C4-2B (cell line): Measurements from ENCODE around the gene PRICKLE4.
A peak's percentile ranks its signal among the peaks of the same experiment; 100 is the strongest.

Source experiments
- H3K27ac ChIP-seq: fragments of 450-650 bp; 2 replicates; pipeline ENCODE4 v1.5.1; 2017
- ZFX ChIP-seq: fragments of 450-650 bp; IDR thresholded peaks from 2 replicates; pipeline ENCODE4 v1.6.1; 2017
- TF ChIP-seq, protein P1 (sequence below): fragments of 450-650 bp; conservative IDR thresholded peaks from 2 replicates; pipeline ENCODE4 v1.5.1; 2017; ENCODE audit warnings: mild to moderate bottlenecking

Gene PRICKLE4

DNA sequence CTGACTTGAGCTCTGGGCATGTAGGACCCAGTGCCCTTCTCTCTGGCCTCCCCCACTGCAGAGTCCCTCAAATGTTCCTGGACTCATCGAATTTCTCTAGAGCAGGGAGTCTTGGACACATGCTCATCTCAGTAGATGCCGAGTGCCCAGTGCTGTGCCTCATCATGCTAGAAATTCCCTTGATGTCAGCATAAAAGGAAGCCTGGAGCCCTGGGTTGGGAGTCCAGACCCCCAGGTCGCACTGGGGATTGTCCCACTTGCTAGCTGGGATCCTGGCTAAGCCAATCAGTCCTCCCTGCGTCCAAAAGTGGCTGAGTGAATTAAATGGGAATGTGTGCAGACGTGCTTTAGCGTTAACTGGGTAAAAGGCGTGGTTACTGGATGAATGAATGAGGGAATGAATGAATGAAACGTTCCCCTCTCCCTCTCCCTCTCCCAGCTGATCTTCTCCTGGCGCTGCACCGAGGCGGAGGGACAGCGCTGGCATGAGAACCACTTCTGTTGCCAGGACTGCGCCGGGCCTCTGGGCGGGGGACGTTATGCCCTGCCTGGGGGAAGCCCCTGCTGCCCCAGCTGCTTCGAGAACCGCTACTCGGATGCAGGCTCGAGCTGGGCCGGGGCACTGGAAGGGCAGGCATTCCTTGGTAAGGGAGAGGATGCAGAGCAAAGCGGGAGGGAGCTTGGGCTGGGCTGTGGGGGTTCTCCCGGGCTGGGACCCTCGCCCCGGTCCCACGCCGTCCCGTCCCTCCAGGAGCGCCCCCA lies 5.3 kb downstream of the PRICKLE4 start:
- H3K27ac ChIP-seq, result peak overlapping the region; percentile 92
- TF ChIP-seq, protein P1, sequence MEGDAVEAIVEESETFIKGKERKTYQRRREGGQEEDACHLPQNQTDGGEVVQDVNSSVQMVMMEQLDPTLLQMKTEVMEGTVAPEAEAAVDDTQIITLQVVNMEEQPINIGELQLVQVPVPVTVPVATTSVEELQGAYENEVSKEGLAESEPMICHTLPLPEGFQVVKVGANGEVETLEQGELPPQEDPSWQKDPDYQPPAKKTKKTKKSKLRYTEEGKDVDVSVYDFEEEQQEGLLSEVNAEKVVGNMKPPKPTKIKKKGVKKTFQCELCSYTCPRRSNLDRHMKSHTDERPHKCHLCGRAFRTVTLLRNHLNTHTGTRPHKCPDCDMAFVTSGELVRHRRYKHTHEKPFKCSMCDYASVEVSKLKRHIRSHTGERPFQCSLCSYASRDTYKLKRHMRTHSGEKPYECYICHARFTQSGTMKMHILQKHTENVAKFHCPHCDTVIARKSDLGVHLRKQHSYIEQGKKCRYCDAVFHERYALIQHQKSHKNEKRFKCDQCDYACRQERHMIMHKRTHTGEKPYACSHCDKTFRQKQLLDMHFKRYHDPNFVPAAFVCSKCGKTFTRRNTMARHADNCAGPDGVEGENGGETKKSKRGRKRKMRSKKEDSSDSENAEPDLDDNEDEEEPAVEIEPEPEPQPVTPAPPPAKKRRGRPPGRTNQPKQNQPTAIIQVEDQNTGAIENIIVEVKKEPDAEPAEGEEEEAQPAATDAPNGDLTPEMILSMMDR, result no peak
- no peak for TF ChIP-seq ZFX

GRCh38 chr6:41786451-41787218 lies 6.1 kb downstream of the PRICKLE4 start:
- no peak for TF ChIP-seq ZFX
- TF ChIP-seq, protein P1, result peak; percentile 81
- peak overlapping the region; percentile 92 for H3K27ac ChIP-seq

DNA sequence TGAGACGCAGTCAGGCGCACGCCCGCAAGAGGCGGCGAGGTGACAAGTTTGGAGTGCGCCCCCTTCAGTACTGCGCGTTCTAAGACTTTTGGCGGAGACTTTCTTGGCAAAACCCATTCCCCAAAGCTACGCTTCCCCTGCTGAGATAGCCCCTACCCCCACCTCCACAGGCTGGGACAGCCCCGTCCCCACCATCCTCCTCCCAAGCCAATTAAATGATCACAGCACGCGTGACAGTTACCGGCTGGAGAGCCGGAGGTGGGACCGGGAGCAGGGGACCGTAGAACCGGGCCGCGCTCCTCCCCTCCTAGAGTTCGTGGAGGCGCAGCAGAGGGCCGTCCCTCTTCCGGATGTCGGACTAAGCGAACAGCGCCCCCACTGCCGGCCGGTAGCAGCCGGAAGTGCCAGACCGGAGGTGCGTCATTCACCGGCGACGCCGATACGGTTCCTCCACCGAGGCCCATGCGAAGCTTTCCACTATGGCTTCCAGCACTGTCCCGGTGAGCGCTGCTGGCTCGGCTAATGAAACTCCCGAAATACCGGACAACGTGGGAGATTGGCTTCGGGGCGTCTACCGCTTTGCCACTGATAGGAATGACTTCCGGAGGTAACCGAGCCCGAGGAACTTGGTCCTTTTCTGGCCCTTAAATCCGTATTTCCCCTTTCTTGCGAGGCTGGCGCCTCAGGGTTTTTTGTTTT lies 6.8 kb downstream of the PRICKLE4 start, which contains the start of gene TOMM6:
Gene TOMM6 (plus strand): TSS at position 476 of the 699 bp plus-strand sequence. CDS start 4 bp downstream, at position 480.
- TF ChIP-seq, protein P1, result peak; percentile 90
- peak; percentile 58 for TF ChIP-seq ZFX

GRCh38 chr6:41789390-41789724 lies 8.8 kb downstream of the PRICKLE4 start:
- no peak overlapping the region for H3K27ac ChIP-seq

More for the DNA sequence above, 6.8 kb downstream of the PRICKLE4 start, which contains the start of gene TOMM6:
- peak within 1 kb of the TSS; percentile 92 for H3K27ac ChIP-seq

DNA sequence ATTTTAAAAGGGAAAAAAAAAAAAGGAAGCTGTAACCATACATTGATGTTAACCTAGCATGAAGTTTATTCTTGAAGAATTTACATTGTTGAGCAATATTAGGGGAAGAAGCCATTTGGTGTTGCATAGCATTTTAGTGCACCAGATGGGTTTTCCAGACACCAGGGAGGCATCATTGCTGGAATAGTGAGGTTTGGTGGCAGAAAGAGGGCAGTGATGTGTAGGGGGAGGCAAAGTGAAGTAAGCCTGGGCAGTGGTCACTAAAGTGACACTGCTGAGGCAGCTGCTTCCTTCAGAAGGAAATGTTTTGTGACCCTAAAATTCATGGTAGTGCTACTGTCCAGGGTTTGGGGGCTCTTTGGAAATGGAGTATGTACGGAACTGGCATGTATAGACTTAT lies 9.5 kb downstream of the PRICKLE4 start:
- H3K27ac ChIP-seq, result no peak overlapping the region
- no peak for TF ChIP-seq ZFX
- TF ChIP-seq, protein P1, result no peak

More at GRCh38 chr6:41789390-41789724, 8.8 kb downstream of the PRICKLE4 start:
- TF ChIP-seq, protein P1, result no peak
- TF ChIP-seq ZFX, result no peak

- no peak overlapping the region for H3K27ac ChIP-seq
- no peak for TF ChIP-seq ZFX
- TF ChIP-seq, protein P1, result no peak
These were observed 10.7 kb downstream of the PRICKLE4 start for GRCh38 chr6:41791305-41791704.
